ENCODE results near the gene SCUBE1.

Gene SCUBE1

DNA sequence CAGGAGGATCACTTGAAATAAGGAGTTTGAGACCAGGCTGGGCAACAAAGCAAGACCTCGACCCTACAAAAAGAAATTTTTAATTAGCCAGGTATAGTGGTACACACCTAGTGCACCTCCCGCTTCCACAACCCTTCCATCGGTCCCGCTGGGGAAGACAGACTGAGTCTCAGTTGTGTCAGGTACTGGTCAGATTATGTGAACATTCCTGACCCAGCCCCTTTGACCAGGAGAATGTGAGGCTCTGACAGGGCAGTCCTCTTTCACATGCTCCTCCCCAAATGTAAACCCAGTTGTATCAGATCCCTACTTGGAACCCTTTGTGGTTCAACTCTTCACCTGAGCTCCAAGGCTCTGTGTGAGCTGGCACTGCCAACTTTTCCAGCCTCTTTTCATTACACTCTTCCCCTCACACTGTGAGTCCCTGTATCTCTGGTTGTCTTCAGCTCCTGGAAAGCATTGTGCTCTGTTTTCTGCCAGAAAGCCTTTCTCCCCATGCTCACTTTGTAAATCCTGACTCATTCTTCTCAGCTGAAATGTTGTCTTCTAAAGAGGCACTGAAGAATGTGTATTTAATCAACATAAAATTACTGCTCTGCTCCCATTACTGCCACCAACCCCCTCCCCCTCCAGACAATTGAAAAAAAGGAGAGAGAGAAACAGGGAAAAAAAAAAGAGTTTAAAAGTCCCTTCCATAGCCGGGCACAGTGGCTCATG lies 154.2 kb downstream of the SCUBE1 start:
- TF ChIP-seq, protein P1, sequence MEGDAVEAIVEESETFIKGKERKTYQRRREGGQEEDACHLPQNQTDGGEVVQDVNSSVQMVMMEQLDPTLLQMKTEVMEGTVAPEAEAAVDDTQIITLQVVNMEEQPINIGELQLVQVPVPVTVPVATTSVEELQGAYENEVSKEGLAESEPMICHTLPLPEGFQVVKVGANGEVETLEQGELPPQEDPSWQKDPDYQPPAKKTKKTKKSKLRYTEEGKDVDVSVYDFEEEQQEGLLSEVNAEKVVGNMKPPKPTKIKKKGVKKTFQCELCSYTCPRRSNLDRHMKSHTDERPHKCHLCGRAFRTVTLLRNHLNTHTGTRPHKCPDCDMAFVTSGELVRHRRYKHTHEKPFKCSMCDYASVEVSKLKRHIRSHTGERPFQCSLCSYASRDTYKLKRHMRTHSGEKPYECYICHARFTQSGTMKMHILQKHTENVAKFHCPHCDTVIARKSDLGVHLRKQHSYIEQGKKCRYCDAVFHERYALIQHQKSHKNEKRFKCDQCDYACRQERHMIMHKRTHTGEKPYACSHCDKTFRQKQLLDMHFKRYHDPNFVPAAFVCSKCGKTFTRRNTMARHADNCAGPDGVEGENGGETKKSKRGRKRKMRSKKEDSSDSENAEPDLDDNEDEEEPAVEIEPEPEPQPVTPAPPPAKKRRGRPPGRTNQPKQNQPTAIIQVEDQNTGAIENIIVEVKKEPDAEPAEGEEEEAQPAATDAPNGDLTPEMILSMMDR (IDR thresholded peaks at IDR 0.05; ENCODE audit: unreplicated experiment in 3 of 3), result no peak
- H3K4me1 Mint-ChIP-seq, result peaks cover 12% of the 10 kb centered on the region
- H3K36me3 Mint-ChIP-seq (ENCODE audit: low read depth), result no peaks in the 10 kb centered on the region
- peaks cover 16% of the 10 kb centered on the region for H3K27me3 Mint-ChIP-seq (ENCODE audit: low read depth)
- peak overlapping the region; percentile 68 to 77 (median 75) for H3K27ac Mint-ChIP-seq
- peak overlapping the region; percentile 65 to 80 (median 75) for H3K4me3 Mint-ChIP-seq
- H3K9me3 Mint-ChIP-seq, result peaks cover 4% of the 10 kb centered on the region

DNA sequence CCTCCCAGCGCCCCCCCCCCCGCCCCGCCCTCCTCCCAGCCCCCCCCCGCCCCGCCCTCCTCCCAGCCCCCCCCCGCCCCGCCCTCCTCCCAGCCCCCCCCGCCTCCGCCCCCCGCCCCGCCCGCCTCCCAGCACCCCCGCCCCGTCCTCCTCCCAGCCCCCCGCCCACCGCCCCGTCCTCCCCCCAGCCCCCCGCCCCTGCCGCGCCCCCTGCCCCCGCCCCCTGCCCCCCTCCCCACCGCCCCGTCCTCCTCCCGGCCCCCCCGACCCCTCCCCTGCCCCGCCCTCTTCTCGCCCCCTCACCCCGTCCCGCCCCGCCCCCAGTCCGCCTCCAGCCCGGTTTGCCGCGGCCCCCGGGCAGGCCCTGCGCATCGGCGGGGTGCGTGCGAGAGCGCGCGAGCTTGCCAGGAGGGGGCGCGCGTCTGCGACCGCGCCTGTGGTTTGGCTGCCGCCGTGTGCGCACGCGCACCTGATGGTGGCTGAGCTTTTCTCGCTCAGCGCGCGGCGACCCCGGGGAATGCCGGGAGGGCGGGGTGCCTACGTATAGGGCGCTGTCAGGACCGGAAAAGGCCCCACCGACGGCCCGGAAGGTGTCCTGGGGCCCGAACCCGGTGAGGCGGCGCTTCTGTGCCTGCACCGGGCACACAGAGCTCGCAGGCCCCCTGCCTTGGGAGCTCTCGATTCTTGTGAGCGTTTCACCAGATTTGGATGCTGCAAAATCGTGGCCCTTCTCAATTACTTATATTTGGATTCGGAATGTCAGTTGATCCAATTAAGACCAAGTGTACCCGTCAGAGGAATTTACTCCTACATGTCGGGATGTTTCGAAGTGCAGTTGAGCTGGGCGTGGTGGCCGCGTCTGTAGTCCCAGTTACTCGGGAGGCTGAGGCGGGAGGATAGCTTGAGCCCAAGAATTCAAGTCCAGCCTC lies 155.7 kb downstream of the SCUBE1 start:
- Mint-ChIP-seq H3K36me3 (ENCODE audit: low read depth) (no peaks in the 10 kb centered on the region), H3K4me3 (peak overlapping the region; percentile 80 to 84 (median 83)), H3K27me3 (ENCODE audit: low read depth) (peaks cover 11% of the 10 kb centered on the region), H3K4me1 (peaks cover 12% of the 10 kb centered on the region), H3K27ac (peak overlapping the region; percentile 77 to 94 (median 92)), H3K9me3 (peaks cover 4% of the 10 kb centered on the region)
- TF ChIP-seq, protein P1 (IDR thresholded peaks at IDR 0.05; ENCODE audit: unreplicated experiment in 3 of 3), result peak; percentile 77 to 78 (median 78)

DNA sequence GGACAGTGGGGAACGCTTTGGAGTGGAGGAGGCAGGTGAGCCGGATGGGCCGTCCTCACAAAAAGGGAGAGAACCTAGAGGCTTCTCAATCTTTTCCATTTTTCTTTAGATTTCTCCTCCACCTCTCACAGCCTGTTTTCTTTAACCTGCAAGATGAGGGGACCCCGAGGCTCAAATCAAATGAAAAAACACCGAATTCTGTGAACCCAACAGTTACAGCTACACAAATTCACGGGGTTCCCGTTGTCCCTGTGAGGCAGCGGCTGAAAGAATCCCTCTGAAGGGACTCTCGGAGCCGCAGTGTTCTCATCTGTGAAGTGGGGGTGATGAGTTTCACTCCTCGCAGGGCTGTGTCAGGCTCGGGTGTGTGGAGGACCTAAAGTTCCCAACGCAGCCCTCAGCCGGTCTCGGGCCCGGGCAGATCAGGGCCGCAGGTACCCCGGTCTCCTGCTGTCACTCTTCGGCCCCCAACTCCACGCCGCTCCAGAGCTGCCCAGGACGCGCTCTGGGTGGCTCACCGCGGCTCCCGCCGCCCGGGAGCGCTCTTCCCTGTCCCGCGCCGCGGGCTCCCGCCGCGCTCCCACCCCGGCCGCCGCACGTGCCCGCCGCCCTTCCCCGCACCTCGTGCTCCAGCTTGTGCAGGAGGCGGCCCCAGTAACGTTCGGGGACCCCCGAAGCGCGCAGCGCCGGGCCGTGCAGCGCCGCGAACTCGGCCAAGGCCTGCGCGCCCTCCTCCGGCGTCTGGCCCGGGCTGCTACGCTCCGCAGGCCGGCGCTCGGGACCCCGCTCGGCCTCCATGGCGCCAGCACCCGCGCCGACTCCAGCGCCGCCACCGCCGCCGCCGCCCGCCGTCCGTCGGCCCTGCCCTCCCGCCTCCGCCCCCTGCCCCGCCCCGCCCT lies 156.7 kb downstream of the SCUBE1 start, which contains the start of gene TTLL12:
TSS of gene TTLL12 (minus strand) at position 863 of the 899 bp plus-strand sequence. CDS start at position 798, 65 bp downstream.
- TF ChIP-seq, protein P1 (IDR thresholded peaks at IDR 0.05; ENCODE audit: unreplicated experiment in 3 of 3), result no peak
- H3K9me3 Mint-ChIP-seq, result peaks cover 3% of the 10 kb centered on the region

DNA sequence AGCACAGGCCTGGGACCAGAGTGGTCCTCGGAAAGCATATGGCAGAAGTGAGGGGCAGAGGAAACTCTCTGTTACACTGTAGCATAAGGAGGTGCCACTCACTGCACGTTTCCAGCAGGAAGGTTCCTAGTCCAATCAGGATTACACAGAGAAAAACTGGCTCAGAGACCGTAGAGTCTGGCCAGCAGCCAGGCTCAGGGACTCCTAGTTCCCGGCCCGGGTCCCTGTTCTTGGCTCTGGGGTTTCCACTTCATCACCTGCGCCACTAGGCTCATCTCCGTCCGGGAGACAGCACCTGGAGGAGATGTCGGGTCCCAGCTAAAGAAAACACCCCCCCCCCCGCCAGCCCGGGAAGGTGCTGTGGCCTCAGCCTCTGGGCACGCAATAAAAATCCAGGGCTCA lies 157.3 kb downstream of the SCUBE1 start:
- Mint-ChIP-seq H3K27me3 (ENCODE audit: low read depth) (peaks cover 4% of the 10 kb centered on the region), H3K36me3 (ENCODE audit: low read depth) (peaks cover 7% of the 10 kb centered on the region), H3K4me1 (peaks cover 12% of the 10 kb centered on the region), H3K4me3 (peak overlapping the region; percentile 75 to 81 (median 78)), H3K27ac (peak overlapping the region in 2 of 3 experiments; percentile 28 to 57), H3K9me3 (no peaks in the 10 kb centered on the region)
- TF ChIP-seq, protein P1 (IDR thresholded peaks at IDR 0.05; ENCODE audit: unreplicated experiment in 3 of 3), result no peak

More for the DNA sequence above, 156.7 kb downstream of the SCUBE1 start, which contains the start of gene TTLL12:
- H3K4me3 Mint-ChIP-seq, result peak within 1 kb of the TSS; percentile 80 to 84 (median 83)
- peak within 1 kb of the TSS; percentile 77 to 94 (median 92) for H3K27ac Mint-ChIP-seq
- H3K27me3 Mint-ChIP-seq (ENCODE audit: low read depth), result peaks cover 7% of the 10 kb centered on the region
- H3K36me3 Mint-ChIP-seq (ENCODE audit: low read depth), result peaks cover 3% of the 10 kb centered on the region
- peaks cover 12% of the 10 kb centered on the region for H3K4me1 Mint-ChIP-seq
